Measurements from ENCODE around the gene STAM2. TPM values are rescaled to one million over a fixed set of nuclear protein-coding genes. Genes with fewer than 3 reads are reported as not detected.

Gene STAM2
- total RNA-seq (10 to 100 TPM; 25.0 to 32.2 (median 28.9) TPM), polyA plus RNA-seq (8.2 TPM)
- long read RNA-seq, donor 1, full-length matches to known transcripts, result 6 of 7 reads
- long read RNA-seq, donor 1, partial matches to known transcripts, result 0 of 7 reads
- long read RNA-seq, donor 1, other reads (novel, unspliced or antisense), result 1 of 7 reads
- long read RNA-seq, donor 2, full-length matches to known transcripts, result 5 of 8 reads
- long read RNA-seq, donor 2, partial matches to known transcripts, result 1 of 8 reads
- long read RNA-seq, donor 2, other reads (novel, unspliced or antisense), result 2 of 8 reads
- long read RNA-seq, donor 3, full-length matches to known transcripts, result 7 of 18 reads
- long read RNA-seq, donor 3, partial matches to known transcripts, result 3 of 18 reads
- long read RNA-seq, donor 3, other reads (novel, unspliced or antisense), result 8 of 18 reads
- long read RNA-seq, donor 4, full-length matches to known transcripts, result 1 of 3 reads
- long read RNA-seq, donor 4, partial matches to known transcripts, result 0 of 3 reads
- long read RNA-seq, donor 4, other reads (novel, unspliced or antisense), result 2 of 3 reads

DNA sequence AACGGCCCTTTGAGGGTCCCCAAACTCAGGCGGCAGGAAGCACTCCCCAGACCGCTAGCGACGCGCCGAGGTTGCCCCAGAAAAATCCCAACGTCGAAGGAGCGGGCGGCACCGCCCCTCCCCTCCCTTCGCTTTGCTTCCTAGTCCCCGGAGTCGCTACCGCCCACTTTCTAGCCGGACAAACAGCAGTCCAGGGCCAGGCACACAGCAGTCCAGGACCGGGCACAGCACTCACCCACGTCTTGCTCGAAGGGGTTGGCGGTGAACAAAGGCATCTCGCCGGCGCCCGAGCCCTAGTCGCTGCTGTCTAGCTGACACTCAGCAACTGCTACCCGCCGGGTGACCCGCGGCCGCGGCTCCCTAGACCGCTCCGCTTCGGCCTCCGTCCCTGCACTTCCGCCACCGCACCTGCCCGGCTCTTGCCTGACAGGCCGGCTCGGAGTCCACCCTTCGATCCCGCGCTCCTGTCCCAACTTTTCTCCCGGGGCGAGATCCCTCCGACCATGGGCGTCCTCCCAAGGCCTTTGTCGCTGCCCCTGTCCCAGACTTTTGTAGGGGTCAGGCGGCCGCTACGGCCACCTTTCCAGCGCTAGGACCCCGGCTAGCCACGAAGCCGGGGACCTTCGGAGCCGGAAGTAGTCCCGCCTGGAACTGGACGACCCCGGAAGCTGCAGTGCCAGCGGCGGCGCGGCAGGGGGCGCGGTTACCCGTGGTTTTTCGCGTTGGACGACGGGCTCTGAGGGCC, at the start of gene STAM2:
TSS of gene STAM2 (minus strand) at position 396 of the 745 bp plus-strand sequence. CDS start at position 275, 121 bp downstream.
- Histone ChIP-seq H3K9me3 (ENCODE audit: control insufficient read depth, low read length) (no peaks in the 10 kb centered on the region), H3K27me3 (ENCODE audit: control insufficient read depth, insufficient read depth) (no peaks in the 10 kb centered on the region), H3K27ac (ENCODE audit: low read length) (peak within 1 kb of the TSS; percentile 85), H3K4me3 (ENCODE audit: low read length) (peak within 1 kb of the TSS; percentile 59), H3K4me1 (ENCODE audit: control insufficient read depth, insufficient read depth, low read length) (no peaks in the 10 kb centered on the region)
- intact Hi-C loops (cut with DNase I), result loop anchor here in 2 of 4 donors (10.0 kb wide), 1 partner anchor 141 kb away; no protein-coding TSS in a partner anchor
- peak; percentile 92 to 98 (median 97) for DNase-seq
- WGBS, result under 1% methylated on average over 72 of the region's 72 CpGs
- ATAC-seq, result peak; percentile 95

DNA sequence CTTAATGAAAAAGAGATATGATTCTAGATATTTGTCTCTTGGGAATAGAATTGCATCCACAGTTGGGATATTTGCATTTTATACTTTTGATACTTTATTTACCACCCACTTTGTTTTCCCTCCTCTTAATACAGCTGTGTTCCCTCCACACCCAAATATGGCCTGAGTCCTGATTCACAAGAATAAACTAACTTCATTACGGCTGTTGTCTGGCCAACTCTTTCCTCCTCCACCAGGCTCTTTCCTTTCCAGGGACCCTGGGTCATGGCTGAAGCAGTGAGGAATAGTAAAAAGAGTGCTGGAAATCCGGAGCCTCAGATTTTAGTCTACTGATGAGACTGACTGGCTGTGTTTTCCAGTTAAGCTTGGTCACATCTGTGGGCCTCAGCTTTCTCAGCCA, 48.4 kb upstream of the STAM2 start:
- Histone ChIP-seq H3K4me1 (ENCODE audit: control insufficient read depth, insufficient read depth, low read length) (peaks cover 4% of the 10 kb centered on the region), H3K9me3 (ENCODE audit: control insufficient read depth, low read length) (no peaks in the 10 kb centered on the region), H3K27me3 (ENCODE audit: control insufficient read depth, insufficient read depth) (no peaks in the 10 kb centered on the region), H3K4me3 (ENCODE audit: low read length) (no peak overlapping the region), H3K27ac (ENCODE audit: low read length) (no peak overlapping the region)
- DNase-seq (peak in 1 of 3 donors; percentile 52), ATAC-seq (peak; percentile 77 to 80)
- intact Hi-C loops (cut with DNase I), result no loop called here
- WGBS, result 30% methylated on average over 2 of the region's 2 CpGs

DNA sequence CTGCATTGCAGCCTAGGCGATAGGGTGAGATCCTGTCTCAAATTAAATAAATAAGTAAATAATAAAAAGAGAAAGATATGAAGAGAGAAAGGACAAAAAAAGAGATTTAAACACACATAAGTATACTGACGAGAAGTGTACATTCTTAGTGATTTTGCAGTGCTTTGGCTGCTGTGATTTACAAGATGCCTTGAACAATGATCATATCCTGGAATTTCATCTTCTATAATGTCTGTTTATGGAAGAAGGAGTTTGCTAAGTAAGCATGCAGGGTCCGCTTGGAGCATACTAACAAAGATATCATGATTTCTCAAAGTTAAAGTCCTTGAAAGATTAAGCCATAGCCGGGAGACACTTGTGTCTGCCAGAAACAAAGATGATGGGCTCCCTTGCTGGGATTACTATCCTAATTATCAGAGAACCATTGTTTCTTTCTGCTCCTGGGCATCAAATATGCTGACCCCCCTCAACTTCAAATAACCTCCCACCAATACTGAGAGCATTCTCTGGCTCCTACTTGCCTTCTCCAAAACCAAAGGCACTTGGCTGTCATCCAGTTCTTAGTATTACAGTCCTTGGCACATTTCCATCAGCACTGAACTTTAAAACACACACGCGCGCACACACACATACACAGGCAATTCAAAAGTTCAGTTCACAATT, 47.5 kb upstream of the STAM2 start:
- WGBS, result 20% methylated on average over 7 of the region's 7 CpGs
- H3K27me3 ChIP-seq (ENCODE audit: control insufficient read depth, insufficient read depth), result no peaks in the 10 kb centered on the region
- no peak overlapping the region for H3K4me3 ChIP-seq (ENCODE audit: low read length)
- DNase-seq (peak; percentile 51 to 86 (median 68)), ATAC-seq (peak; percentile 70 to 74)
- intact Hi-C loops (cut with DNase I), result no loop called here
- H3K9me3 ChIP-seq (ENCODE audit: control insufficient read depth, low read length), result no peaks in the 10 kb centered on the region
- H3K27ac ChIP-seq (ENCODE audit: low read length), result peak overlapping the region; percentile 50
- peaks cover 4% of the 10 kb centered on the region for H3K4me1 ChIP-seq (ENCODE audit: control insufficient read depth, insufficient read depth, low read length)

DNA sequence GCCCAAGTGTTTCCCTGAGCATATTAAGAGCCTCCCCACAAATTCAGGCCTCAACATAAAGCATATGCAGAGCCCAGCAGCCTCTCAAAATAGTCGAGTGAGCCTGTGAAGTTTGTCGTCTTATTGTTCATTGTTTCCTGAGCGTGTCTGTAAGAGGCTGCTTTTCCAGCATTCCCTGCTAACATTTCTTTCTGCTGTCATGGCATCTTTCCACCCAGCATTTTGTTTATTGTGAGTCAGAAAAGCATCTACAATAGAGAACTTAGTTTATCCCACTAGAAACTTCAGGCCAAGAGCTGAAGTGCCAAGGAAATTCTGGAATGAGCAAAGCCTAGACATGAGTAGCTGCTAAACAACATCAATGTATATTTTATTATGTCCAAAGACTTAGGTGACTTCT, 46.3 kb upstream of the STAM2 start:
- DNase-seq (no peak), ATAC-seq (peak in 1 of 2 donors; percentile 69)
- Histone ChIP-seq H3K4me1 (ENCODE audit: control insufficient read depth, insufficient read depth, low read length) (peaks cover 4% of the 10 kb centered on the region), H3K4me3 (ENCODE audit: low read length) (no peak overlapping the region), H3K27ac (ENCODE audit: low read length) (peak overlapping the region; percentile 10), H3K27me3 (ENCODE audit: control insufficient read depth, insufficient read depth) (no peaks in the 10 kb centered on the region), H3K9me3 (ENCODE audit: control insufficient read depth, low read length) (no peaks in the 10 kb centered on the region)
- 51% methylated on average over 3 of the region's 3 CpGs for WGBS
- intact Hi-C loops (cut with DNase I), result no loop called here

DNA sequence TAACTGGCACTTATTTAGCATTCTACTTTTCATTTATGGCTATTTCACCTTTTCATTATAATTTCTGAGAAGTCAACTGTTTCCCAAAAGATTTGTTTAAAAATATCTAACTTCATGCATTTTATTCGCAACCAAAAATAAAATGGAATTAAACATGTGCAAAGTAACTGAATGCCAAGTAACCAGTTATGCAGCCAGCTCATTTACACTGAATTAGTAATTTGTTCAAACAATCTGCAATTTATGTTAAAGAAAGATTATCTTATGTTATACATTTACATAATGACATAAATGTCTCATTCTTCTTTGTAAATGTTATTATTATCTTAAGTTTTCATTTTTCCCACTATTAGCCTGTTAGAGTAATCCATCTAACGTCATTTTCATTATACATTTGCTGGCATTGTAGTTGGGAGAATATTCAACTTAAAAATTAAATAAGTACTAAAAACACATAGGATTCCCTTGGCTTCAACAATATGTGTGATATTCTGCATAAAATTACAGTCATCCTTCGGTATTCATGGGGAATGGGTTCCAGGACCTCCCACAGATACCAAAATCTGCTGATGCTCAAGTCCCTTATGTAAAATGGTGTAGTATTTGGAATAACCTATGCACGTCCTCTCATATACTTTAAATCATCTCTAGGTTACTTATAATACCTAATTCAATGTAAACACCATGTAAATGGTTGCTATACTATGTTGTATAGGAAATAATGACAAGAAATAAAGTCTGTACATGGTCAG, 43.7 kb upstream of the STAM2 start:
- peaks cover 4% of the 10 kb centered on the region for H3K4me1 ChIP-seq (ENCODE audit: control insufficient read depth, insufficient read depth, low read length)
- DNase-seq (no peak), ATAC-seq (no peak)
- no peak overlapping the region for H3K4me3 ChIP-seq (ENCODE audit: low read length)
- WGBS, result 85% methylated on average over 4 of the region's 4 CpGs
- intact Hi-C loops (cut with DNase I), result no loop called here
- no peak overlapping the region for H3K27ac ChIP-seq (ENCODE audit: low read length)
- no peaks in the 10 kb centered on the region for H3K27me3 ChIP-seq (ENCODE audit: control insufficient read depth, insufficient read depth)
- H3K9me3 ChIP-seq (ENCODE audit: control insufficient read depth, low read length), result no peaks in the 10 kb centered on the region

DNA sequence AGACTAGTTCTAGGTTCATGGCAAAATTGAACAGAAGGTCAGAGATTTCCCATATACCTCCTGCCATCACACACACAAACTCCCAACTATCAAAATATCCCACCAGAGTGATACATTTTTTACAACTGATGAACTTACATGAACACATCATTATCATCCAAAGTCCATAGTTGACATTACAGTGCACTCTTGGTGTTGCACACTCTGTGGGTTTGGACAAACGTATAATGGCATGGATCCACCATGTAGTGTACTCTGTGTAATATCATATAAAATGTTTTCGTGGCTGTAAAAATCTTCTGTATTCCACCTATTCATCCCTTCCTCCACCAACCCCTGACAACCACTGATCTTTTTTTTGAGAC, 25.9 kb upstream of the STAM2 start:
- Histone ChIP-seq H3K9me3 (ENCODE audit: control insufficient read depth, low read length) (no peaks in the 10 kb centered on the region), H3K27me3 (ENCODE audit: control insufficient read depth, insufficient read depth) (no peaks in the 10 kb centered on the region), H3K4me1 (ENCODE audit: control insufficient read depth, insufficient read depth, low read length) (no peaks in the 10 kb centered on the region), H3K4me3 (ENCODE audit: low read length) (no peak overlapping the region), H3K27ac (ENCODE audit: low read length) (no peak overlapping the region)
- intact Hi-C loops (cut with DNase I), result no loop called here
- no peak for ATAC-seq
- no peak for DNase-seq
- 86% methylated on average over 2 of the region's 2 CpGs for WGBS

DNA sequence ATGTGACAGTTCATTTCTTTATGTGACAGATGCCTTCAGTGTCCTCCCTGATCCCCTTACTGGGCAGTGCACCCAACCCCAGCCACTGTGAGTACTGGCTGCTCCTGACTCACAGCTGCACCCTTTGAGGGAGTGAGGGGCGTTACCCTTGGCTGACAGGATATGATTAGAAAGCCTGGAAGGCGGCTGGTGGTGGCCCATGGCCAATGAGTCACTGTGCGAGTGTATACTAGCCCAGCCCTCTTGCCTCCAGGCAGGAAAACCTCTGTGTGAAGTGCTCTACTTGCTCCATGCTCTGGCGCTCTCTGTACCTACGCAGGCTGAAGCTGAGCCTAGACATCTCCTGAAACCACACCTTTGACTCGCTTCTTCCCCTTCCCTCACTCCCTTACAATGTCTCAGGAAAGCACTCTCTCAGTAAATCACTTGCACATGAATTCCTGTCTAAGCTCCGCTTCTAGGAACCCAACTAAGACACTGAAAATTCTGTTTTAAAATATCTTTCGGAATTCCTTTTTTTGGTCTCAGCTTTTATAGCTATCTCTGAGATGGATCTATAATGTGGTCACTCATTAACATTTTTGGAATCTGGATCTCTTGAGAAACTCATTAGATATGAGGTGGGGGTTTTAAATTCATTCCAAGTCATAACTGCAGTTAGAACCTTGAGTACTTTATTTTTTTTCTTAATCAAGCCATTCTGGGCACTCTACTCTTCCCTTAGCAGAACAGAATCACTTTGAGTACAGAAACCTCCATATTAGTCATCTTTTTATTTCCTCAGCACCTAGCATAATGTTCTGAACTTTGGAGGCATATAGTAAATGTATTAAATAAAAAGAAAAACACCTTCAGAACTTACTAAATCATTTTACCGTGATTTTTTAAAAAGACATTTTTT, 25.3 kb upstream of the STAM2 start:
- DNase-seq (peak; percentile 93 to 96 (median 96)), ATAC-seq (peak; percentile 100)
- H3K27me3 ChIP-seq (ENCODE audit: control insufficient read depth, insufficient read depth), result no peaks in the 10 kb centered on the region
- no peak overlapping the region for H3K4me3 ChIP-seq (ENCODE audit: low read length)
- WGBS, result 56% methylated on average over 9 of the region's 9 CpGs
- intact Hi-C loops (cut with DNase I), result no loop called here
- H3K27ac ChIP-seq (ENCODE audit: low read length), result no peak overlapping the region
- no peaks in the 10 kb centered on the region for H3K9me3 ChIP-seq (ENCODE audit: control insufficient read depth, low read length)
- no peaks in the 10 kb centered on the region for H3K4me1 ChIP-seq (ENCODE audit: control insufficient read depth, insufficient read depth, low read length)

DNA sequence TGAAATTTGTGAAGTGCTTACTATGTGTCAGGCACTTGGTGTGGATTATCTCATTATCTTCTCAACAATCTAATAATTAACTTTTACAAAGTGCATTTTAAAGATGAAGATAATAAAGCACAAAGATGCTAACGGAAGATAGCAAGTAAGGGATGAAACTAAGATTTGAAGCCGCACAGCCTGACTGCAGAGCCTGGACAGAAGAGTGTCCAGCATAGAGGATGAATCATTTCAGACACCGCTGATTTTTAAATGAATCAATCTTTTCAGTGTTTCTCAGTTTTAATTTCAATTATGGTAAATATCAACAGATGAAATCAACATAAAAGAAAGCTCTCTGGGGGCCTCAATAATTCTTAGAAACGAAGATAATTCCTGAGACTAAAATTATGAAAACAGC, 24.5 kb upstream of the STAM2 start:
- WGBS, result 74% methylated on average over 4 of the region's 4 CpGs
- intact Hi-C loops (cut with DNase I), result no loop called here

DNA sequence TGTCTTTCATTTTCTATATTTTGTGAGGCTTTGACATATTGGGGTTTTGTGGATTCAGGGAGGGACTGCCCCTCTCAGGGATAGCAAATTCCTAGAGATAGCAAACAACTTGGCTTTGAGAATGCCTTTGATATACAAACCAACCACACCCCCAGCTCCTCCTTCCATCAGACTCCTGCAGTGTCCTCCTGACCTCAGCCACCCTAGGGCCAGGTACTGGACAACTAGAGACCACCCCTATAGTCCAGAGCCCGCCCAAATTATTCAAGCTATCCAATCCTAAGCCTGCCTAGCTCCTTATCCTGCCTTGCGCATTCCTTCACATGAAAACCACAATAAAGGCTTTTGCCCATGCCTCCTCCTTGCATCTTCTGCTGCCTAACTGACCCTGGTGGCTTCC, 22.9 kb upstream of the STAM2 start:
- DNase-seq (no peak), ATAC-seq (no peak)
- H3K4me3 ChIP-seq (ENCODE audit: low read length), result no peak overlapping the region
- no peaks in the 10 kb centered on the region for H3K4me1 ChIP-seq (ENCODE audit: control insufficient read depth, insufficient read depth, low read length)
- 98% methylated on average over 2 of the region's 2 CpGs for WGBS
- intact Hi-C loops (cut with DNase I), result no loop called here
- no peaks in the 10 kb centered on the region for H3K27me3 ChIP-seq (ENCODE audit: control insufficient read depth, insufficient read depth)
- no peak overlapping the region for H3K27ac ChIP-seq (ENCODE audit: low read length)
- H3K9me3 ChIP-seq (ENCODE audit: control insufficient read depth, low read length), result no peaks in the 10 kb centered on the region

More for the DNA sequence above, 24.5 kb upstream of the STAM2 start:
- Histone ChIP-seq H3K4me1 (ENCODE audit: control insufficient read depth, insufficient read depth, low read length) (no peaks in the 10 kb centered on the region), H3K27ac (ENCODE audit: low read length) (no peak overlapping the region), H3K4me3 (ENCODE audit: low read length) (no peak overlapping the region), H3K9me3 (ENCODE audit: control insufficient read depth, low read length) (no peaks in the 10 kb centered on the region), H3K27me3 (ENCODE audit: control insufficient read depth, insufficient read depth) (no peaks in the 10 kb centered on the region)
- no peak for DNase-seq
- ATAC-seq, result no peak
